OCI-LY7 (cell line): ENCODE measurements around the gene BUD13. TPM values are rescaled to one million over a fixed set of nuclear protein-coding genes. Genes with fewer than 3 reads are reported as not detected.

Source experiments
- BruUV-seq: library from RNA; stranded (reverse); fragments of 400-500 nt; replicated peaks from 2 replicates; lab custom pipeline; 2021; lab: Mats Ljungman, UMichigan
- CTCF ChIA-PET: fragments of 300-600 bp; sonication (Branson Sonifier 250); formaldehyde crosslinking; loops from one replicate; lab custom pipeline; 2022; ENCODE audit warnings: antibody characterized with exemption; ENCODE audit not compliant: unreplicated experiment; lab: Charles Lee
- POLR2A ChIA-PET: fragments of 300-600 bp; sonication (Branson Sonifier 250); formaldehyde crosslinking; loops from one replicate; lab custom pipeline; 2022; ENCODE audit warnings: antibody characterized with exemption; lab: Charles Lee
- DNase-seq: peaks from one replicate; pipeline ENCODE4 v3.0.0-alpha.2; 2015; ENCODE audit warnings: low spot score
- H2AFZ ChIP-seq: fragments of 200-600 bp; sonication (generic), shearing (Covaris generic); 2 replicates; pipeline ENCODE4 v1.6.1; 2014; ENCODE audit warnings: mild to moderate bottlenecking, antibody characterized with exemption, low read length, moderate library complexity
- H3K27ac ChIP-seq: fragments of 200-600 bp; sonication (generic); 2 replicates; pipeline ENCODE4 v1.5.1; 2014; ENCODE audit warnings: mixed run types, low read depth, mild to moderate bottlenecking, moderate library complexity, low read length, inconsistent platforms; ENCODE audit not compliant: poor library complexity, severe bottlenecking
- H3K36me3 ChIP-seq: fragments of 200-600 bp; sonication (generic); 2 replicates; pipeline ENCODE4 v1.6.1; 2014; ENCODE audit warnings: mild to moderate bottlenecking, antibody characterized with exemption, low read length, moderate library complexity, mixed read lengths; ENCODE audit not compliant: insufficient read depth
- H3K4me1 ChIP-seq: fragments of 200-600 bp; sonication (generic); 2 replicates; pipeline ENCODE4 v1.5.1; 2014; ENCODE audit warnings: mild to moderate bottlenecking, low read length; ENCODE audit not compliant: insufficient read depth, poor library complexity, severe bottlenecking
- H3K4me2 ChIP-seq: fragments of 200-600 bp; sonication (generic); 2 replicates; pipeline ENCODE4 v1.6.1; 2014; ENCODE audit warnings: mild to moderate bottlenecking, low read length
- H3K4me3 ChIP-seq: fragments of 200-600 bp; sonication (generic); 2 replicates; pipeline ENCODE4 v1.5.1; 2014; ENCODE audit warnings: mild to moderate bottlenecking, low read depth, low read length; ENCODE audit not compliant: poor library complexity, severe bottlenecking
- H3K79me2 ChIP-seq: fragments of 200-600 bp; sonication (generic); 2 replicates; pipeline ENCODE4 v1.6.1; 2016; ENCODE audit warnings: low read depth, mild to moderate bottlenecking, low read length, moderate library complexity, mixed read lengths; ENCODE audit not compliant: insufficient read depth
- H3K9me2 ChIP-seq: fragments of 200-600 bp; sonication (generic); 2 replicates; pipeline ENCODE4 v1.6.1; 2016; ENCODE audit warnings: mild to moderate bottlenecking, low read length, mixed read lengths; ENCODE audit not compliant: insufficient read depth
- H3K9me3 ChIP-seq: fragments of 200-600 bp; sonication (generic); 2 replicates; pipeline ENCODE4 v1.6.1; 2014; ENCODE audit warnings: mild to moderate bottlenecking, mixed run types, low read length, mixed read lengths
- H4K20me1 ChIP-seq: fragments of 200-600 bp; sonication (generic); 2 replicates; pipeline ENCODE4 v1.6.1; 2014; ENCODE audit warnings: mild to moderate bottlenecking, antibody characterized with exemption, low read length, moderate library complexity, mixed read lengths; ENCODE audit not compliant: insufficient read depth
- CTCF ChIP-seq: fragments of 200-600 bp; sonication (generic); conservative IDR thresholded peaks from 2 replicates; pipeline ENCODE4 v1.5.1; 2014; ENCODE audit warnings: mild to moderate bottlenecking, antibody characterized with exemption, low read length, moderate library complexity, mixed read lengths
- EZH2phosphoT487 ChIP-seq: fragments of 200-600 bp; sonication (generic); IDR thresholded peaks from 2 replicates; pipeline ENCODE4 v1.6.1; 2018; ENCODE audit warnings: low read depth, borderline replicate concordance, mild to moderate bottlenecking, mixed run types, antibody characterized with exemption, low read length, moderate library complexity, mixed read lengths
- intact Hi-C: fragments of 100-400 bp; cut with micrococcal nuclease; formaldehyde crosslinking; loops from one replicate; pipeline ENCODE4 v1.10.0; 2022; ENCODE audit not compliant: unreplicated experiment
- total RNA-seq, 2 experiments: library from RNA; depleted of rRNA in 1 of 2; stranded (reverse); fragments of >200 nt in 1 of 2; shearing (Covaris generic) in 1 of 2; gene quantifications; 2 replicates each; pipeline ENCODE4 v1.2.3, GENCODE V29; 2014 to 2022

BUD13 gene
- total RNA-seq, 2 experiments from 2014 or later = 28.6 to 30.3 TPM

GRCh38 chr11:116725434-116726221 is 47.2 kb downstream of the BUD13 start:
- ChIA-PET POLR2A (interaction anchor here (0.6 kb wide), 1 partner anchor 418 kb away, joined by 3 read pairs; no protein-coding TSS in a partner anchor), CTCF (no interaction called here)
- intact Hi-C loops = no loop called here
- Histone ChIP-seq H3K27ac (no peak overlapping the region), H3K9me3 (no peaks in the 10 kb centered on the region), H3K4me2 (no peak overlapping the region), H3K4me1 (no peaks in the 10 kb centered on the region), H3K4me3 (no peak overlapping the region), H3K9me2 (no peaks in the 10 kb centered on the region), H3K36me3 (no peaks in the 10 kb centered on the region), H3K79me2 (no peaks in the 10 kb centered on the region), H4K20me1 (no peaks in the 10 kb centered on the region), H2AFZ (no peak overlapping the region)
- DNase-seq = no peak
- BruUV-seq = no TSS peak
- TF ChIP-seq CTCF = no peak
- no peak for TF ChIP-seq EZH2phosphoT487

- no TSS peak for BruUV-seq
- intact Hi-C loops = no loop called here
- Histone ChIP-seq H3K9me3 (no peaks in the 10 kb centered on the region), H2AFZ (no peak overlapping the region), H3K36me3 (no peaks in the 10 kb centered on the region), H3K9me2 (no peaks in the 10 kb centered on the region), H3K4me3 (no peak overlapping the region), H3K4me1 (no peaks in the 10 kb centered on the region), H4K20me1 (no peaks in the 10 kb centered on the region), H3K4me2 (no peak overlapping the region), H3K27ac (no peak overlapping the region), H3K79me2 (no peaks in the 10 kb centered on the region)
- ChIA-PET POLR2A (no interaction called here), CTCF (no interaction called here)
- no peak for DNase-seq
- TF ChIP-seq EZH2phosphoT487 (no peak), CTCF (no peak)
These were observed 48.0 kb downstream of the BUD13 start for GRCh38 chr11:116724813-116725212.

GRCh38 chr11:116723511-116723910 is 49.3 kb downstream of the BUD13 start:
- POLR2A ChIA-PET = interaction anchor here (1.0 to 1.4 kb wide), 2 partner anchors 9 to 11 kb away, joined by 3 read pairs; no protein-coding TSS in a partner anchor
- Histone ChIP-seq H3K79me2 (no peaks in the 10 kb centered on the region), H3K9me3 (no peaks in the 10 kb centered on the region), H3K4me1 (no peaks in the 10 kb centered on the region), H3K4me2 (no peak overlapping the region), H2AFZ (no peak overlapping the region), H3K27ac (no peak overlapping the region), H3K9me2 (no peaks in the 10 kb centered on the region), H3K4me3 (no peak overlapping the region), H3K36me3 (no peaks in the 10 kb centered on the region), H4K20me1 (no peaks in the 10 kb centered on the region)
- intact Hi-C loops = no loop called here
- no peak for TF ChIP-seq EZH2phosphoT487
- TF ChIP-seq CTCF = no peak
- no peak for DNase-seq
- no TSS peak for BruUV-seq
- CTCF ChIA-PET = no interaction called here
